ACC112 (cell line): ENCODE results near the gene MVP.

Experiments
- H2AFZ ChIP-seq: fragments of 200-600 bp; sonication (generic); one replicate; pipeline ENCODE4 v1.6.0; 2017; ENCODE audit warnings: antibody characterized with exemption, low read length; ENCODE audit not compliant: unreplicated experiment
- H3K27ac ChIP-seq: fragments of 200-600 bp; sonication (generic); 2 replicates; pipeline ENCODE4 v1.5.1; 2014; ENCODE audit warnings: low read depth, mild to moderate bottlenecking, antibody characterized with exemption, low read length, moderate library complexity
- H3K27me3 ChIP-seq: fragments of 200-600 bp; sonication (generic); 2 replicates; pipeline ENCODE4 v1.6.1; 2014; ENCODE audit warnings: mild to moderate bottlenecking, antibody characterized with exemption, low read length, moderate library complexity, mixed read lengths; ENCODE audit not compliant: insufficient read depth
- H3K36me3 ChIP-seq: fragments of 200-600 bp; sonication (generic); 2 replicates; pipeline ENCODE4 v1.6.1; 2016; ENCODE audit warnings: mild to moderate bottlenecking, antibody characterized with exemption, low read length, moderate library complexity, mixed read lengths; ENCODE audit not compliant: insufficient read depth
- H3K4me1 ChIP-seq: fragments of 200-600 bp; sonication (generic); one replicate; pipeline ENCODE4 v1.6.1; 2016; ENCODE audit warnings: low read length, mixed read lengths; ENCODE audit not compliant: insufficient read depth, unreplicated experiment, control insufficient read depth
- H3K4me3 ChIP-seq: fragments of 200-600 bp; sonication (generic); 2 replicates; pipeline ENCODE4 v1.5.1; 2014; ENCODE audit warnings: mild to moderate bottlenecking, low read depth, low read length
- H3K79me2 ChIP-seq: fragments of 200-600 bp; sonication (generic); one replicate; pipeline ENCODE4 v1.6.0; 2016; ENCODE audit warnings: low read length; ENCODE audit not compliant: control insufficient read depth, unreplicated experiment, insufficient read depth

The MVP gene

GRCh38 chr16:29848420-29849297 lies 28.4 kb downstream of the MVP start:
- Histone ChIP-seq H2AFZ (no peak overlapping the region), H3K4me1 (no peaks in the 10 kb centered on the region), H3K27me3 (no peaks in the 10 kb centered on the region), H3K27ac (no peak overlapping the region), H3K36me3 (peaks cover 15% of the 10 kb centered on the region; the same call in 1 of the 2 replicates), H3K79me2 (no peaks in the 10 kb centered on the region), H3K4me3 (no peak overlapping the region)

GRCh38 chr16:29849505-29849904 lies 29.2 kb downstream of the MVP start:
- Histone ChIP-seq H3K4me1 (no peaks in the 10 kb centered on the region), H3K79me2 (no peaks in the 10 kb centered on the region), H3K4me3 (no peak overlapping the region), H2AFZ (no peak overlapping the region), H3K27me3 (no peaks in the 10 kb centered on the region), H3K36me3 (peaks cover 15% of the 10 kb centered on the region; the same call in 1 of the 2 replicates), H3K27ac (no peak overlapping the region)

GRCh38 chr16:29850998-29851397 lies 30.7 kb downstream of the MVP start:
- peaks cover 15% of the 10 kb centered on the region; the same call in 1 of the 2 replicates for H3K36me3 ChIP-seq
- H3K27me3 ChIP-seq, result no peaks in the 10 kb centered on the region
- H2AFZ ChIP-seq, result no peak overlapping the region
- no peaks in the 10 kb centered on the region for H3K79me2 ChIP-seq
- no peak overlapping the region for H3K4me3 ChIP-seq
- no peak overlapping the region for H3K27ac ChIP-seq
- no peaks in the 10 kb centered on the region for H3K4me1 ChIP-seq

- no peaks in the 10 kb centered on the region for H3K79me2 ChIP-seq
- H3K4me3 ChIP-seq, result no peak overlapping the region
- H3K4me1 ChIP-seq, result peaks cover 13% of the 10 kb centered on the region
- no peak overlapping the region for H2AFZ ChIP-seq
- no peak overlapping the region for H3K27ac ChIP-seq
- no peaks in the 10 kb centered on the region for H3K27me3 ChIP-seq
- 0 out of 2 replicates have a peak, but pooled peaks cover 6% of the 10 kb centered on the region for H3K36me3 ChIP-seq
Observed at GRCh38 chr16:29852654-29853053, 32.4 kb downstream of the MVP start.

- H3K4me1 ChIP-seq, result peaks cover 15% of the 10 kb centered on the region
- no peaks in the 10 kb centered on the region for H3K79me2 ChIP-seq
- no peak overlapping the region for H3K27ac ChIP-seq
Observed at GRCh38 chr16:29854520-29855100, 34.3 kb downstream of the MVP start.

GRCh38 chr16:29857133-29857760 lies 37.0 kb downstream of the MVP start:
- Histone ChIP-seq H2AFZ (no peak overlapping the region), H3K27me3 (no peaks in the 10 kb centered on the region), H3K27ac (peak overlapping the region; percentile 36), H3K4me3 (no peak overlapping the region), H3K79me2 (peaks cover 9% of the 10 kb centered on the region), H3K4me1 (peaks cover 19% of the 10 kb centered on the region), H3K36me3 (no peaks in the 10 kb centered on the region; the same call in 1 of the 2 replicates)

More at GRCh38 chr16:29854520-29855100, 34.3 kb downstream of the MVP start:
- H3K4me3 ChIP-seq, result no peak overlapping the region
- H3K36me3 ChIP-seq, result no peaks in the 10 kb centered on the region
- H2AFZ ChIP-seq, result no peak overlapping the region
- H3K27me3 ChIP-seq, result no peaks in the 10 kb centered on the region

- Histone ChIP-seq H3K4me3 (no peak overlapping the region), H3K27me3 (no peaks in the 10 kb centered on the region), H3K79me2 (peaks cover 15% of the 10 kb centered on the region), H3K4me1 (peaks cover 19% of the 10 kb centered on the region), H3K27ac (no peak overlapping the region), H2AFZ (no peak overlapping the region), H3K36me3 (no peaks in the 10 kb centered on the region; the same call in 1 of the 2 replicates)
Observed at GRCh38 chr16:29858149-29858849, 38.0 kb downstream of the MVP start.

GRCh38 chr16:29858974-29859373 lies 38.7 kb downstream of the MVP start:
- H3K4me3 ChIP-seq, result no peak overlapping the region
- no peak overlapping the region for H3K27ac ChIP-seq

GRCh38 chr16:29860218-29860617 lies 40.0 kb downstream of the MVP start:
- peaks cover 19% of the 10 kb centered on the region for H3K4me1 ChIP-seq

More at GRCh38 chr16:29858974-29859373, 38.7 kb downstream of the MVP start:
- Histone ChIP-seq H3K27me3 (no peaks in the 10 kb centered on the region), H3K4me1 (peaks cover 19% of the 10 kb centered on the region), H2AFZ (no peak overlapping the region), H3K79me2 (peaks cover 15% of the 10 kb centered on the region), H3K36me3 (no peaks in the 10 kb centered on the region; the same call in 1 of the 2 replicates)

GRCh38 chr16:29862383-29862883 lies 42.2 kb downstream of the MVP start:
- no peak overlapping the region for H3K27ac ChIP-seq
- peak overlapping the region; percentile 55 for H2AFZ ChIP-seq
- peak overlapping the region; percentile 86 for H3K4me3 ChIP-seq

More at GRCh38 chr16:29860218-29860617, 40.0 kb downstream of the MVP start:
- no peaks in the 10 kb centered on the region for H3K27me3 ChIP-seq
- H3K4me3 ChIP-seq, result no peak overlapping the region
- H2AFZ ChIP-seq, result no peak overlapping the region
- no peak overlapping the region for H3K27ac ChIP-seq
- H3K36me3 ChIP-seq, result no peaks in the 10 kb centered on the region; the same call in 1 of the 2 replicates
- H3K79me2 ChIP-seq, result peaks cover 15% of the 10 kb centered on the region

More at GRCh38 chr16:29862383-29862883, 42.2 kb downstream of the MVP start:
- Histone ChIP-seq H3K27me3 (no peaks in the 10 kb centered on the region), H3K79me2 (peaks cover 15% of the 10 kb centered on the region), H3K36me3 (no peaks in the 10 kb centered on the region; the same call in 1 of the 2 replicates), H3K4me1 (peaks cover 8% of the 10 kb centered on the region)
